Measurements from ENCODE around the gene DCAF5. TPM values are rescaled to one million over a fixed set of nuclear protein-coding genes. Genes with fewer than 3 reads are reported as not detected.

DCAF5 gene
- total and polyA plus RNA-seq, 2 of the 8 experiments (the other 6 are each of a cell fraction or from before 2014, with no cell fraction given): 24.3 to 31.0 TPM

- Histone ChIP-seq H3K9ac (replicated peaks in 1 of 4; ENCODE audit: extremely low read depth in 1 of 4, low read depth in 3 of 4, low read length in 3 of 4) (no peak overlapping the region), H2AFZ (ENCODE audit: low read length) (peak overlapping the region; percentile 43), H2AK5ac (ENCODE audit: low read depth, low read length) (no peak overlapping the region), H2BK15ac (ENCODE audit: low read length) (no peak overlapping the region; the same call in 1 of the 2 replicates), H3K18ac (ENCODE audit: extremely low read depth, low read length) (no peak overlapping the region; the same call in 1 of the 2 replicates), H2BK12ac (ENCODE audit: low read depth, low read length) (peak overlapping the region; percentile 42; the same call in 1 of the 2 replicates), H3K27ac (ENCODE audit: low read depth, low read length) (no peak overlapping the region), H3K4me2 (ENCODE audit: insufficient read depth in 1 of 2, low read depth in 2 of 2, low read length in 2 of 2) (peak overlapping the region; percentile 7 to 26; a peak in 1 of 4 replicates), H4K20me1 (replicated peaks in 1 of 2; ENCODE audit: control insufficient read depth in 1 of 2, insufficient read depth in 2 of 2, low read length in 2 of 2) (no peaks in the 10 kb centered on the region), H3K23me2 (ENCODE audit: low read depth, low read length) (no peaks in the 10 kb centered on the region; the same call in 1 of the 2 replicates), H3K14ac (ENCODE audit: insufficient read length) (no peak overlapping the region), H3K4me1 (replicated peaks in 1 of 4; ENCODE audit: control insufficient read depth in 3 of 4, insufficient read depth in 4 of 4, low read length in 3 of 4) (peaks cover 3 to 18% (median 11%) of the 10 kb centered on the region in 4 experiments), H3K79me1 (ENCODE audit: low read depth, low read length) (no peaks in the 10 kb centered on the region), H3K56ac (replicated peaks; ENCODE audit: insufficient read length, low read depth, low read length) (no peak overlapping the region), H4K8ac (ENCODE audit: extremely low read depth, insufficient read depth, low read length) (no peak overlapping the region), H2BK5ac (ENCODE audit: low read depth, low read length) (peak overlapping the region; percentile 41; the same call in 1 of the 2 replicates), H2BK120ac (replicated peaks; ENCODE audit: low read depth, low read length) (no peak overlapping the region), H3K9me3 (ENCODE audit: insufficient read depth in 2 of 2, low read depth in 1 of 2, low read length in 1 of 2) (no peaks in the 10 kb centered on the region), H3K79me2 (ENCODE audit: control insufficient read depth in 1 of 2, insufficient read depth in 2 of 2, low read length in 2 of 2) (no peaks in the 10 kb centered on the region), H3K27me3 (replicated peaks in 1 of 4; ENCODE audit: control insufficient read depth in 3 of 4, extremely low read depth in 1 of 4, insufficient read depth in 3 of 4, low read length in 3 of 4) (no peaks in the 10 kb centered on the region), H2BK20ac (ENCODE audit: low read length) (no peak overlapping the region; the same call in 1 of the 2 replicates), H3K4ac (replicated peaks; ENCODE audit: insufficient read length, low read depth, low read length) (no peak overlapping the region), H3K4me3 (ENCODE audit: extremely low read depth in 1 of 4, insufficient read depth in 2 of 4, low read depth in 3 of 4, low read length in 4 of 4) (no peak overlapping the region), H3K36me3 (ENCODE audit: control insufficient read depth in 2 of 4, insufficient read depth in 4 of 4, low read length in 3 of 4) (no peaks in the 10 kb centered on the region), H4K91ac (replicated peaks; ENCODE audit: insufficient read length, low read length) (no peak overlapping the region), H3K23ac (ENCODE audit: insufficient read length) (no peak overlapping the region), H4K5ac (ENCODE audit: insufficient read length, low read depth, low read length) (no peak overlapping the region)
- FAIRE-seq (no peak), DNase-seq (ENCODE audit: low read depth in 1 of 2, low spot score in 2 of 2) (no peak)
- TF ChIP-seq TEAD4 (IDR thresholded peaks at IDR 0.05; ENCODE audit: low read depth, low read length) (0 out of 2 replicates have a peak, but pooled peaks have one; percentile 56), EZH2 (IDR thresholded peaks at IDR 0.05; ENCODE audit: low read depth, low read length, severe bottlenecking) (no peak), ZNF274 (IDR thresholded peaks at IDR 0.05; ENCODE audit: borderline replicate concordance, extremely low read depth, low read length) (no peak)
- POLR2A ChIA-PET (ENCODE audit: partially characterized antibody): interaction anchor here (0.6 to 2.2 kb wide), 8 partner anchors 19 to 1356 kb away, joined by 3 to 10 read pairs (median 3); partner anchors contain the start of gene ACTN1
- CTCF ChIA-PET (ENCODE audit: partially characterized antibody): interaction anchor here (0.6 to 1.5 kb wide), 11 partner anchors 13 to 122 kb away, joined by 3 to 6 read pairs (median 3); no protein-coding TSS in a partner anchor
- 61% methylated on average over 7 of the region's 7 CpGs; no CpG with 5 or more reads in 1 of the 2 experiments for WGBS, 2 experiments (ENCODE audit: extremely low coverage in 1 of 2, insufficient coverage in 1 of 2, insufficient read length in 1 of 2, insufficient replicate concordance in 2 of 2, low coverage in 1 of 2, low lambda C conversion rate in 2 of 2, missing lambda C conversion rate in 1 of 2)
Observed at GRCh38 chr14:69004731-69005431, 148.0 kb downstream of the DCAF5 start.
